Measurements from ENCODE around the gene MTHFD1. TPM values are rescaled to one million over a fixed set of nuclear protein-coding genes. Genes with fewer than 3 reads are reported as not detected.

MTHFD1 gene
- total and polyA plus RNA-seq, 9 of the 15 experiments (the other 6 are each of a cell fraction or from before 2014, with no cell fraction given), result 66.7 to 158 (median 90.9) TPM

- H3K9me3 ChIP-seq (replicated peaks; ENCODE audit: control insufficient read depth, insufficient read depth, low read depth, low read length), result no peaks in the 10 kb centered on the region
- no peaks in the 10 kb centered on the region for H3K27me3 ChIP-seq (ENCODE audit: control insufficient read depth in 2 of 2, insufficient read depth in 2 of 2, low read length in 2 of 2)
- in situ Hi-C loops (cut with MboI), result no loop called here
- peaks cover 0 to 13% of the 10 kb centered on the region in 2 experiments; a peak in 2 of 5 replicates for H3K4me1 ChIP-seq (replicated peaks in 1 of 2; ENCODE audit: control insufficient read depth in 2 of 2, insufficient read depth in 2 of 2, low read length in 2 of 2)
- ChIA-PET POLR2A (interaction anchor here (1.1 to 1.2 kb wide), 2 partner anchors 14 to 23 kb away, joined by 3 read pairs; no protein-coding TSS in a partner anchor), CTCF (ENCODE audit: low intra/inter-chr PET ratio) (no interaction called here)
- H3K4me2 ChIP-seq (ENCODE audit: insufficient read depth, low read length), result no peak overlapping the region
- H3K27ac ChIP-seq (ENCODE audit: extremely low read depth, low read depth, low read length), result no peak overlapping the region
- H3K36me3 ChIP-seq (ENCODE audit: control insufficient read depth, insufficient read depth, low read length), result no peaks in the 10 kb centered on the region
- DNase-seq (ENCODE audit: extremely low read depth in 1 of 4, low spot score in 3 of 4), result peak in 1 of 4 experiments; percentile 24
- H3K9me1 ChIP-seq (ENCODE audit: control insufficient read depth, insufficient read depth, low read length), result no peaks in the 10 kb centered on the region
- peak; percentile 55 for ATAC-seq
- no peaks in the 10 kb centered on the region for H3K79me2 ChIP-seq (ENCODE audit: control insufficient read depth, insufficient read depth, low read length)
- peak overlapping the region; percentile 2; the same call in 1 of the 2 replicates for H2AFZ ChIP-seq (ENCODE audit: low read depth, low read length)
- H4K20me1 ChIP-seq (replicated peaks; ENCODE audit: control insufficient read depth, insufficient read depth, low read length), result no peaks in the 10 kb centered on the region
- H3K4me3 ChIP-seq, result no peak overlapping the region
- intact Hi-C loops (cut with micrococcal nuclease), result no loop called here
- H3K9ac ChIP-seq (ENCODE audit: insufficient read depth in 1 of 2, low read depth in 2 of 2, low read length in 2 of 2), result no peak overlapping the region
- whole genome bisulfite sequencing (ENCODE audit: insufficient coverage, low coverage, missing lambda C conversion rate), result 22% methylated on average over 3 of the region's 3 CpGs
- no TSS peak for BruUV-seq (replicated peaks)
- peak; percentile 23 for FAIRE-seq
- TF ChIP-seq KDM2B (CRISPR knock-in tag; IDR thresholded peaks at IDR 0.05) (no peak), SMAD3 (CRISPR knock-in tag; conservative IDR thresholded peaks at IDR 0.05) (no peak), C11orf30 (IDR thresholded peaks at IDR 0.05; ENCODE audit: low read depth) (0 out of 2 replicates have a peak, but pooled peaks have one; percentile 4), ZNF384 (IDR thresholded peaks at IDR 0.05; ENCODE audit: low read depth, low read length) (no peak), ELF4 (CRISPR knock-in tag; IDR thresholded peaks at IDR 0.05) (no peak), BCLAF1 (IDR thresholded peaks at IDR 0.05; ENCODE audit: borderline replicate concordance in 1 of 2, control insufficient read depth in 1 of 2, low read depth in 2 of 2, low read length in 1 of 2) (no peak), ZBTB9 (CRISPR knock-in tag; IDR thresholded peaks at IDR 0.05) (no peak), DPF2 (IDR thresholded peaks at IDR 0.05) (no peak), NFE2 (IDR thresholded peaks at IDR 0.05; ENCODE audit: low read depth) (no peak), YBX1 (IDR thresholded peaks at IDR 0.05) (no peak), JUND (IDR thresholded peaks at IDR 0.05; ENCODE audit: borderline replicate concordance, low read depth, low read length) (peak; percentile 46; the same call in 1 of the 2 replicates), JUND (tag; IDR thresholded peaks at IDR 0.05; ENCODE audit: borderline replicate concordance, low read depth, low read length) (no peak; the same call in 2 of the 3 replicates), CBX2 (IDR thresholded peaks at IDR 0.05; ENCODE audit: insufficient read depth, low read length, poor library complexity, severe bottlenecking) (no peak), CLOCK (CRISPR knock-in tag; IDR thresholded peaks at IDR 0.05; ENCODE audit: borderline replicate concordance) (no peak)
- TF ChIP-seq, protein P1, sequence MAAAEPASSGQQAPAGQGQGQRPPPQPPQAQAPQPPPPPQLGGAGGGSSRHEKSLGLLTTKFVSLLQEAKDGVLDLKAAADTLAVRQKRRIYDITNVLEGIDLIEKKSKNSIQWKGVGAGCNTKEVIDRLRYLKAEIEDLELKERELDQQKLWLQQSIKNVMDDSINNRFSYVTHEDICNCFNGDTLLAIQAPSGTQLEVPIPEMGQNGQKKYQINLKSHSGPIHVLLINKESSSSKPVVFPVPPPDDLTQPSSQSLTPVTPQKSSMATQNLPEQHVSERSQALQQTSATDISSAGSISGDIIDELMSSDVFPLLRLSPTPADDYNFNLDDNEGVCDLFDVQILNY (CRISPR knock-in tag; IDR thresholded peaks at IDR 0.05), result no peak
These were observed 23.2 kb upstream of the MTHFD1 start for GRCh38 chr14:64364907-64365306.
